Stimulated activated CD4-positive, alpha-beta T cell treated with anti-CD3 and anti-CD28 coated beads, Interleukin-15, amount 100 ng/mL, for 48 hours (primary cell): ENCODE results near the gene IL15RA.
A peak's percentile ranks its signal among the peaks of the same experiment; 100 is the strongest.
"Not testable (repeated sequence)": the region's sequence is repeated elsewhere in the genome, so short reads cannot be mapped to it uniquely, and the experiment has no call there.

Experiments used
- DNase-seq, 2 donors: peaks; one replicate each; pipeline ENCODE4 v3.0.0-alpha.2; 2020; ENCODE audit warnings: low read depth in 2 of 2

Gene IL15RA

DNA sequence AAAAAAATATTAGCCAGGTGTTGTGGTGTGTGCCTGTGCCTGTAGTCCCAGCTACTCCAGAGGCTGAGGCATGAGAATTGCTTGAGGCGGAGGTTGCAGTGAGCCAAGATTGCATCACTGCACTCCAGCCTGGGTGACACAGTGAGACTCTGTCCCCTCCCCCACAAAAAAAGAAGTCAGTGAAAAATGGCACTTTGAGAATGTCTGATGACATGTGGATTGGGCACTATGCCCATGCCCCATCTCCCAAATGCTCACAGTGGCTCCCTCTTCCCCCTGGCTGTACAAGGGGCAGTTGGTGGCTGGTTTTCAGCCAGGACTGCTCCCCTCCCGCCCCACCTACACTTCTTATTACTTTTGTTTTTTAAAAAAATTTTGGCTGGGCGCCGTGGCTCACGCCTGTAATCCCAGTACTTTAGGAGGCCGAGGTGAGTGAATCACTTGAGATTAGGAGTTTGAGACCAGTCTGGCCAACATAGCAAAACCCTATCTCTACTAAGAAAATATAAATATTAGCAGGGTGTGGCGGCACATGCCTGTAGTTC is 26.1 kb downstream of the IL15RA start:
- no peak for DNase-seq

DNA sequence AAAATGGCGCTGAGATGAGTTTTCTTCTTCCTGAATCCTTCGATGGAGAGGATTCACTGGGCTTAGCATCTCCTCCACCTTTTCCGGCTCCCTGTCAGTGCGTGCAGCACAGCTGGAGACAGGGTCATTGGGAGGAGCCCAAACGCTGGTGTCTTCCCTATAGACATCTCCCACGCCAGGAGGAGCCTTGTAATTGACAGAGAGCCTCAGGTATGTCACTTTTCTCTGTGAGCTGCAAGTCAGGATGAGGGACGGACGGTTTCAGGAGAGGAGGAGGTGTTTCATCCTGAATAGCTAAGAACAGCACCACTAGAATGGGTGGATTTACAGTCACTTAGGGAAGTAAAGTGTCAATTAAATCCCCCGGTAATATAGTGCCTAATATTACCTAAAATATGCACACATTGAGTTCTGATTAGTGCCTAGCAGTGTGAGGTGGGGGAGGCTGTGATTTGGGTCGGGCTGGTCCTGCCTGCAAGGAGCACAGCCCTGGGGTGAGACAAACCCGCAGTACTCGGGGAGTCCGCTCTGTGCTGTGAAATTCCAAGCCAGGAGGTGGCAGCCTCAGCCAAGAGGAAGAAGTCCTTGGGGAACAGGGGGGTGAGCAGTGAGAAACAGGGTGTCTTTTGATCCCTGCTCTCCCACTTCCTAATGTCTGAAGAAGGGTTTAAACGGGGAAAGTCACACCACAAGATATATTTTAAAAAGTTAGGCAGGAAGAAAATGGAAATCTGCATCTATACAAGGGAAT is 28.2 kb downstream of the IL15RA start:
- peak in 1 of 2 donors; percentile 26 for DNase-seq

DNA sequence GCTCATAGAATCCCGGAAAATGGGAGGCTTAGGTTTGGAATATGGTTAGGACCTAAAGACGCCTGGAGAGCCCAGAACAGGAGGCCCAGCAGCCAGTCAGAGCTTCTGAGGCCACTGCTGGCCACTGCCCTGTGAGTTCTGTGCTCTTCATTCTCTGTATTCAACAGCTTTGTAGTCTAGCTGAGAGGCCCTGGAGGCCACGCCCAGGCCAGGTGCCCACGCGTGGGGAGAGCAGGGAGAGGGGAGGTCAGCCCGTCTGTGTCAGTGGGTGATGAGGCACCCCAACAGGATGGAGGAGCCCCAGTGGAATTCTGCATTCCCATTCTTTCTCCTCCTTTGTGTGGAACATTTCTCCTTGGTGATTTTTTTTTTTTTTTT is 29.1 kb downstream of the IL15RA start:
- no peak for DNase-seq

DNA sequence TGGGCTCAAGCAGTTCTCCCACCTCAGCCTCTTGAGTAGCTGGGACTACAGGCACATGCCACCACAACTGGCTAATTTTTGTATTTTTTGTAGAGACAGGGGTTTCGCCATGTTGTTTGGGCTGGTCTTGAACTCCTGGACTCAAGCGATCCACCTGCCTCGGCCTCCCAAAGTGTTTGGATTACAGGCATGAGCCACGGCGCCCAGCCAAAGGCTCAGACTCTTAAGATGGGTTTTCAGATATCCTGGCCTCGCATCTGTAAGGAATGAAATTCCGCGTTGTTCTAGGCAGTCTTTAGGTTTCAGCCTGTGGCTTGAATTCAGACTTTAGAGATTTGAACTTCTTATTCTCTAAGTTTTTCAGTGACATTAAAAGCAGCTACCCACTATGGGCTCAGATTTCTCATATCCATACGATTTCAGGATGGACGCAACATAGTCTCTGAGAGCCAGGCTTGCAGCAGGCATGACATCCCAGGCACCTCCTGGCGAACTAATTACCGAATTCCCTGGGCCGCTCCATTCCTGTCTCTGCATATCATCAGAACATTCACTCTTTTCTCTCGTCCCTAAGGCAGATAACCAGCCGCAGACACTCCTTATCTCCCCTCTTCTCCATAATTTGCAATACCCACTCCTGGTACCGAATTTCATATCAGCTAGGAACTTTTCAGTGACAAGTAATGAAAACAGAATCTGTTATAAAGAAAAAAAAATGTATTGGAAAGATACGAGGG is 29.7 kb downstream of the IL15RA start:
- no peak for DNase-seq

DNA sequence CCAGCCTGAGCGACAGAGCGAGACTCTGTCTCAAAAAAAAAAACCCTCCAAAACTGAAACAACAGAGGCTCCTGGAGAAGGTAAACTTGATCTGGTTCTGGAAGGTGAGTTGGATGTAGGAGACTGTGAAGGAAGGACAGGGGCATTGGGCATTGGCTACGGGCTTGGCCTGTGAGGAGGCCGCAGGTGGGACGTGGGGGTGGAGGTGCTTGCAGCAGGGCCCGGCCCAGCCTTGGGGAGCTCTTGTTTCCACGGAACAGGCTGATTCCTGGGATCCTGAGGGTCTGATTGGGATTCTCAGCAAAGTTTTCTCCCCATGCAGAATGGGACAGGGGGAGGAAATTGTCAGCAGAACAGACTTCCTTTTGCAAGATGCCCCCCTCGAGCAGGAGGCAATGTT is 30.6 kb downstream of the IL15RA start:
- DNase-seq: no peak

DNA sequence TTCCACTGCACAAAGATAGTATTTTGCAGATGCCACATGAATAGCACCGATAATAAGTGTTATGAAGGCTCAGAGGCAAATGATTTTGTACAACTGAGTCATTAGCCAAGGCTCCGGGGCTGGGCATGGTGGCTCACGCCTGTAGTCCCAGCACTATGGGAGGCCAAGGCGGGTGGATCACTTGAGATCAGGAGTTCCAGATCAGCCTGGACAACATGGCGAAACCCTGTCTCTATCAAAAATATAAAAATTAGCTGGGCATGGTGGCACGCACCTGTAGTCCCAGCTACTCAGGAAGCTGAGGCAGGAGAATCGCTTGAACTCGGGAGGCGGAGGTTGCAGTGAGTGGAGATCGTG is 30.9 kb downstream of the IL15RA start:
- not testable (repeated sequence) for DNase-seq

DNA sequence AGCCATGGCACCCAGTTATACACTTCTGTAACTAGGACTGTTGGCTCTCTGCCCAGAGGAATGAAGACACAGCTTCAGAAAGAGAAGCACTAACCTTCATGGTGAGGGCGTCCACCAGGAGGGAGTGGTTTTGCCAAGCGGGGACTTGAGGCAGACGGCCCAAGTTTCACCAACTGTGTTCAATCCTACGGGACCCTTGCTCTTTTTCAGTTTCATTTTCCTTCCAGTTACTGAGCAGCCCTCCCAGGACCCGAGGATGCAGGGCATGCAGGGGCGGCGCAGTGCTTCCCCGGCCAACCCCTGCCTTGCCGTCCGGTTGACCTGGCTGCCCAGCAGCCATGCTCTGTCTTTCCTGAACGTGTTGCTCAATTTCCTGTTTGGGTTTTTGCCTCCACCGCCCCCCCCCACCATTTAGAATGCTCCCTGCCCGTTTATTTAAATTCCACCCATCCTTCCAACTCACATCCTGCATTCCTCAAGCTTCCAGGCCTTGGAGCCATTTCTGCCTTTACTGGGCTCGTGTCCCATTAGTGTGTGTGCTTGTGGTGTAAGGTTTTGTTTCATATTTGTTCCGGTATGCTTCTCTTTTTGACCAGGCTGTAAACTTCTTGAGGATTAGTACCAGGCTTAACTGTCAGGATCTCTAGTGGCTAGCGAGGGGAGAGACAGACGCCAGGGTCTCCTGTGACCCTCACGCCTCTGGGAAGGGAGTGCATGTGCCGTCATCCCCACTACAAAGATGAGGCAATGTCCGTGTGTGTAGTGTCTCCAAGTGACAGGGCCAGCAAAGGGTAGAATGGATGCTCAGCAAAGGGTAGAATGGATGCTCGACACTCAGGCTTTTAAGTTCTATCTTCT is 31.6 kb downstream of the IL15RA start:
- no peak for DNase-seq

DNA sequence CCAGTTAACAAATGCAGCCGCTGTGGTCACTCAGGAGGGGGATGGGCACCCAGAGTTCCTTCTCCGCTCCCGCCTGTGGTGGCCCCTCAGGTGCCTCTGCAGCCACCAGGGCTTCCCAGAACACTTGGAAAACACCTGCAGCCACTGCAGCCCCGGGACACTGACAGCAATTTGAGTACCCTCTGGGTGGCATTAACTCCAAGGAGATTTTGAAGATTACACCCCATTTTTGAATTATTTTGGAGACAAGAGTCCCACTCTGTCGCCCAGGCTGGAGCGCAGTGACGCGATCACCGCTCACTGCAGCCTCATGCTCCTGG is 32.2 kb downstream of the IL15RA start:
- DNase-seq: no peak

DNA sequence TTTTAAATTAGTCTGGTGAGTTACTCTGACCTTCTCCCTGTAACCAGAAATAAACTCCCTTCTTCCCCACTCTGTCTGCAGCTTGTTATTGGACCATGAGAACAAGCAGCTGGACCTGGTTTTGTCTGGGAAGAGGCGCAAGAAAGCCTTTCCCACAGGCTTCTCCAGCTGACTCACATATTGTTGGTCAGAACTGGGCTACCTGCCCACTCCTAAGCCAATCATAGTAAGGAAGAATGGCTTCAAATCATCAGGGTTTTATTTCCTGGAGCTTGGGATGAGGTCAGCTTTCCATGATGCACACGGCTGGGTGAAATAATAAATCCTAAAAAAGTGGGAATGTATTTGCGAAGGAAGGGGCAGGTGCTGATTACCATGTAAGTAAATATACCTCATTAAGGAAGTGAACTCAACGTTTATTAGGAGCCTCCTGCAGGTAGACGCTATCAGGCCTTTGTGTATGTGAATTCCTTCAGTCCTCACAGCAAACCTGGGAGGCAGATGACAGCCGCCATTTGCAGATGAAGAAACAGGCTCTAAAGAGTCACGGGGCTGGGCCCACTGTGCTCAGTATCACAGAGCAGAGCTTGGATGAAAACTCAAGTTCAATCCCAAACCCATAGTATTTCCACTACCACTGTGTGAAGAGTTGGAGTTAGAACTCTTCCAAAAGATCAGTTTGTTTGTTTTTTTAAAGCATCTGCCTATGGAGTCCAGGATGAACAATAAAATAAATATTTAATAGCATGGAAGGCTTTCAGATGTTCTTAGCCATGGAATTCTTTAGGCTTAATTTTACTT is 32.8 kb downstream of the IL15RA start:
- no peak for DNase-seq

DNA sequence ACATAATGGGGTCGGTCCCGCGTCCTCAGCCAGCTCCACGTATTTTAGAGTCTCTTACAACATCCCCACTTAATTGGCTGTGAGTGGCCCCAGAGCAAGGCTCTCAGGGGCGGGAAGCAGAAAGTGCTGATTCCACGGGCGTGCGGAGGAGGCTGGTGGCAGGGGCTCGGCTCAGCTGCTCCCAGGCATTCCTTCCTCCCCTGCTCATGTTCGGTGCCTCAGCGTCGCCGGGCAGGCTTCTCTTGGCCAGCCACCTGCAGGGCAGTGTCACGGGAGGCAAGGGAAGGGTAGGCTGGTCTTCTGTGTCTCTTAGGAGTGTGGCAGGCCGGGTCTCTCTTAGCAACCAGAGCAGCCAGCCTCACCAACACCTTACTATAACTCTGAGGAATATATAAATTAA is 33.8 kb downstream of the IL15RA start:
- DNase-seq: no peak

DNA sequence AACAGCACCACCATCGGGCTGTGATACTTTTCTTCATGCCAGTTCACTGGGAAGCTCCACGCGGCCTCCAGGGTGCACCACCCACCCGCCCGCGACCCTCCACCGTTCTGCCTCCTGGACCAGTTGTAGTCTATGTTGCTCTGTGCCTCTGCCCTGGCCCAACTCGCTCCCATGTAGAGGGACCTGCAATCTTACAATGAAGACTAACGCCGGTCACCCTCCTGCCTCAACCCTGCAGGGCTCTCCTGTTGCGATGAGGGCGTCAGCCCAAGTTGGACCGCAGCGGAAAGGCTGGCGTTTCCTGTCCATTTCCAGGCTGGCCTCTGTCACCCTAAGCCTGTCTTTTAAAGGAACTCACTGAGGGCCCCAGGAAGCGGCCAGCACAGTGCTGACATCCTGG is 34.9 kb downstream of the IL15RA start:
- DNase-seq: no peak

DNA sequence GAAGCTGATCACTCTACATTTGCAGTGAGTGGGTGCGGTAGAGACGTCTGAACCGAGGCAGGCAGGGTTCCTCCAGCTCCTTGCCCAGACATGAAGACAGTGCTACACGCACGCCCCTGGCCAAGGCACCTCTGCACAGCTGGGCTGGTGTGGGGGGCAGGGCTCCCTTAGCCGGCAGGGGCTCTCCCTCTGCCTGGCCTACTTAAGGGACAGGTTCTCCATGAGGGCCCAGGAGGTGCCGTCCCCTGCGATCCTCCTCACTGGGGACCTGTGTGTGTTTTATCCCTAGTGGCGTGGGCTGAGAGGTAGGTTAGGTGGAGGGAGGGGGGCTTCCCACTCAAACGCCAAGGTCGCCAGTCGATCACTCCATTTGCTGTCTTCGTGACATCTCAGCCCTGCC is 35.3 kb downstream of the IL15RA start:
- no peak for DNase-seq

DNA sequence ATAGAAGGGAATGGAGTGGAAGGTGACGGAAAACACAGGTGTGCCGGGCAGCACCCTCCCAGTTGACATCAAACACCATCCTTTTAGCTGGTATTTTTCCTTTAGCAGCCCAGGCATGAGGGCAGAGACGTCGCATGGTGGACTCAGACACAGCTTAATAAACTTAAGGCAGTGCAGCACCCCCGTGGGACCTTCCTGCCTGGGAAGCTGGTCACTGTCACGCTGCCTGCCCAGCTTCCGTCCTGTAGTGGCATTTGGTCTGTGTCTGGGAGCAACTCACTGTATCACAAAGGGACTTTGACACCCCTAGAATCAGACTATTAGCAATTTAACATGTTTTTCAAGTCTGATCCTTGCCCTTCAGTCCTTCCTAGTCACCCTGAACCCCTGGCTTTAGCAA is 35.8 kb downstream of the IL15RA start:
- no peak for DNase-seq

DNA sequence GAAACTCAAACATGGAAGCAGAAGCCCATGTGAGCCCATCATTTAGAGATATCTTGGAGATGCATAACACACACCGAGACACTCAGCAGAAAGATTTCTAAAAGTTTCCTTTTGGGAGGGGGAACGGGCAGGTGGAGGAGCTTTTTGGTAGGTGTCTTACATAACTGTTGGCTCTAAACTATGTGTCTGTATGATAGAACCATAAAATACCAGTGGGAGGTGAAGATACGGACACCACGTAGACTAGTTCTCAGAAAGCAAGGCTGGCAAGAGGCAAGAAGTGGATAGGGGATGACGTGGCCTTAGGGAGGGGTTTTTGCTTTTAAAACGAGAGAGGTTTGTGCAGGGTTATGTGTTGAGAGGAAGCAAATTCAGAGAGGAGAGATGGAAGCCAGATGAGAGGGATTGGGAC is 36.5 kb downstream of the IL15RA start:
- DNase-seq: no peak

DNA sequence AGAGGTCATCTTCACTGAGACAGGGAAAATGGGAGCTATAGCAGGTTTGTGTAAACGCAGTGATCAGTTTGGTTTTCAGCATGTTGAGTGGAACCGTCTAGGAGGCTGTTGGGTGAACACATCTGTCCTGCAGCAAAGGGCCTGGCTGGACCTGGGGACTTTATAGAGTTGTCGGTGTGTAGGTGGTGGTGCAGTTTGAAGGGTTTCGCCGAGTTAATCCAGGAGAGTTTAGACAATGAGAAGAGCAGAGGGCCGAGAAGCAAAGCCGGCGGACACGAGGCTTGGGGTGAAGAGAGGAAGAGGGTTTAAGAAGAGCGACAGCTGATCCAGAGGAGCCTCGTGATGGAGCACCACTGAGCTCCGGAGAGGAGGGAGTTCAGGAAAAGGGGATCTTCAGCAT is 39.1 kb downstream of the IL15RA start:
- no peak for DNase-seq

DNA sequence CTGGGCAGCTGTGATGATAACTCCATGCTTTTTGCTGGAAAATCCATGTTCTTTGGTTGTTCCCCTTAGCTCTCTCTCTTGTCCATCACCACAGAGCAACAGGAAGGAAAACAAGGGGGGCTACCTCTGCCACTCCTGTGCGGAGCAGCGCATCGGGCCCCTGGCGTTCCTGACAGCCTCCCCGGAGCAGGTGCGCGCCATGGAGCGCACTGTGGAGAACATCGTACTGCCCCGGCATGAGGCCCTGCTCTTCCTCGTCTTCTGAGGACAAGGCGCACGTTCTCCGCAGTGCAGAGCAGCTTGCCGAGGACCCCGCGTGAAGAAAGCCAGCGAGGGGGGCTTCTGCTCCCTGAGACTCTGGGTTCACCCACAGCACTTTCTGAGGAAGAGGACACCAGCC is 40.3 kb downstream of the IL15RA start:
- no peak for DNase-seq

DNA sequence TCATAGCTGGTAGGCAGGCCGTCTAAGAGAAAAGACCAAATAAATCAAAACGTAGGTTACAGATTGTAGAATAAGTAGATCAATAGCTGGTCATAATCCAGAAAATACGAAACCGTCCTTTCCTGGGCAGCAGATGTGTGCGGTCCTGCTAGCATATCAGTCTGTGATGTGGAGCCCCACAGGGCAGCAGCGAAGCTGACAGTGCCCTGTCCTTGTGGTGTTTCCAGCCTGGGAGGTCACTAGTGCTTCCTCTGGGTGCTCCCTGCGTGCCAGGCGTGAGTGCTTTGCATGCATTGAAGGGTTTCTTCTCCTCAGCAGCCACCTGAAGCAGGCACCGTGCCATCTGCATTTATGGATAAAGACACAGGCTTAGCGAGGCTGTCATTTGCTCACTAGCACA is 41.7 kb downstream of the IL15RA start:
- no peak for DNase-seq

DNA sequence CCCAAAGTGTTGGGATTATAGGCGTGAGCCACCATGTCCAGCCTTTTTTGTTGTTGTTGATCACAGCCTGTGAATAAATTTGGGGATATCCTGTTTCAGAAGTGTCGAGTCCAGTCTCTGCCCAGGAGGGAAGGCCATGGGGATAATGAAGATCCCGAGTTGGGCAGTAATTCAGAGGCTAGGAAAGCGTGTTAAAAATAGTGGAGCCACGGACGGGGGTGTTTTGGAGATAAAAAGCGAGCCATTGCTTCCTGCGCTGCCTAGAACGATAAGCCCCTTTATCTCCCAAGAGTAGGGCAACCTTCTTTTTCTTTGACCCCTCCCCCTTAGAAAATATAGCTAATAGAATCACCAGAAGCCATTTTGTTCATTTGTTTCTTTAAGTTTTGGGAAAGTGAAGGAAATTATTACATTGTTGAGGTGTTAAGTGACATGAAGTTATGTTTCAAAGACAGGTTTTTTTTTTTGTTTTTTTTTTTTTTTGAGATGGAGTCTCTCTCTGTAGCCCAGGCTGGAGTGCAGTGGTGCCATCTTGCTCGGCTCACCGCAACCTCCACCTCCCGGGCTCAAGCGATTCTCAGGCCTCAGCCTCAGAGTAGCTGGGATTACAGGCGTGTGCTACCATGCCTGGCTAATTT is 43.3 kb downstream of the IL15RA start:
- no peak for DNase-seq

DNA sequence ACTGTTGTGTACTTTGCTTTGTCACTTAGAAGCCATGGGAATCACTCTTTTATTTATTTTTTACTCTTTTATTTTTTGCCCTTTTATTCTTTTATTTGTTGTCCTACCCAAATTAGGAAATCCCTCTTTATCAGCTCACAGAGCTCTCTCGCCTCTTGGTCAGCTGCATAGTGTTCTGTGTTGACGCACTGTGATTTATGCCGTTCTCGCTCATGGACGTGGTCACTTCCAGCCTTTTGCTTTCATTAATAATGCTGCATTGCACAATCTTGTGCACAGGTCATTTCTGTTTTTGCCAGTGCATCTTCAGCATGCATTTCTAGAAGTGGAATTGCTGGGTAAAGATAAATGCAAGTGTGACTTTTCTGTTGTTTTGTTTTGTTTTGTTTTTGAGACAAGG is 45.0 kb downstream of the IL15RA start:
- no peak for DNase-seq

DNA sequence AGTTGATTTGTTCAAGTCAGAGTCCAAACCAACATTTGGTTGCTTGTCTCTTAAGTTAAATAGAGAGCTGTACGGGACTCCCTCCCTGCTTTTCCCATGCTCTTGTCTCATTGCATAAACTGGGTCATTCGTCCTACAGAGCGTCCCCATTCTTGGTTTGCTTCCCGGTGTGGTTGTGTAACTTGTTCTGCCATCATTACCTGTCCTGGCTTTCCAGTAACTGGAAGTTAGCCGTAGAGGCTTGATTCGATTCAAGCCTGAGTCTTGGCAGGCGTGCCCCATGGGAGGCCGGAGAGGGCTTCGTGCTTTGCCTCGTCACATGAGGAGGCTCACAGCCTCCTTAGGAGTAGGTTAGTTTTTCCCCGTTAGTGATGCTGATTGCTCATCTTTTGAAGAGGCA is 47.1 kb downstream of the IL15RA start:
- DNase-seq: no peak

DNA sequence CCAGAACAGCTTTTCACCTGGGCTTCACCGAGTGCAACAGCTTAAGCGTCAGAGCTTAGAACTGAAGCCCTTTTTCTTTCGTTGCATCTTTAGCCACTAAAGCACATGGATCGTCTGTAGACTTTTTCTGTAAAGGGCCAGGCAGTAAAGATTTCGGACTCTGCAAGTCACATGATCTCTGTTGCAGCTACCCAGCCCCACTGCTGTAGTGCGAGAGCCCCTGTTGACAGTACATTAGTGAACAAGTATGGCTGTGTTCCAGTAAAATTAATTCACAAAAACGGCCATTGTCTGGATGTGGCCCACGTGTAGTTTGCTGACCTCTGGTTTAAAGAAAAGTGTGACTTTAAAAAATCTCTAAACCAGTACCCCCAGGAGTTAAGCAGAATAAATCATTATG is 47.9 kb downstream of the IL15RA start:
- DNase-seq: no peak
